SK-N-SH treated with all-trans-retinoic acid at 6 μM for 48 hours (cell line): ENCODE measurements around the gene CCDC30.

Experiments
- BACH2 ChIP-seq: fragments of 250-450 bp; sonication (Bioruptor Pico); IDR thresholded peaks from 2 replicates; pipeline ENCODE4 v1.9.0; 2021; ENCODE audit warnings: mild to moderate bottlenecking, borderline replicate concordance
- CSRNP3 ChIP-seq: fragments of 250-450 bp; sonication (Bioruptor Pico); IDR thresholded peaks from 2 replicates; pipeline ENCODE4 v1.5.1; 2021; ENCODE audit warnings: mild to moderate bottlenecking, moderate library complexity
- GLIS3 ChIP-seq: fragments of 250-450 bp; sonication (Bioruptor Pico); IDR thresholded peaks from 2 replicates; pipeline ENCODE4 v1.5.0; 2020; ENCODE audit warnings: mild to moderate bottlenecking, moderate library complexity
- OSR1 ChIP-seq: fragments of 250-450 bp; sonication (Bioruptor Pico); IDR thresholded peaks from 2 replicates; pipeline ENCODE4 v1.8.0; 2022; ENCODE audit warnings: moderate library complexity, mild to moderate bottlenecking, inconsistent platforms
- PATZ1 ChIP-seq: fragments of 250-450 bp; sonication (Bioruptor Pico); IDR thresholded peaks from 2 replicates; pipeline ENCODE4 v1.8.0; 2020; ENCODE audit warnings: mild to moderate bottlenecking, moderate library complexity, borderline replicate concordance
- ZFP3 ChIP-seq: fragments of 250-450 bp; sonication (Bioruptor Pico); IDR thresholded peaks from 2 replicates; pipeline ENCODE4 v1.5.0; 2020; ENCODE audit warnings: mild to moderate bottlenecking, moderate library complexity

GRCh38 chr1:42433369-42433768 lies 29.7 kb upstream of the CCDC30 start:
- TF ChIP-seq PATZ1 (no peak), GLIS3 (CRISPR knock-in tag) (no peak), OSR1 (CRISPR knock-in tag) (no peak), CSRNP3 (CRISPR knock-in tag) (no peak), ZFP3 (CRISPR knock-in tag) (no peak), BACH2 (CRISPR knock-in tag) (no peak)
